ENCODE results near the gene CEMIP. TPM values are rescaled to one million over a fixed set of nuclear protein-coding genes. Genes with fewer than 3 reads are reported as not detected.

Gene CEMIP
- total RNA-seq, 1 experiment from 2014 or later = 0.07 TPM

- no TSS peak for BruUV-seq (replicated peaks)
- TF ChIP-seq CTCF (IDR thresholded peaks at IDR 0.05; ENCODE audit: insufficient read depth in 1 of 2, low read depth in 1 of 2, low read length in 1 of 2, severe bottlenecking in 1 of 2, unreplicated experiment in 1 of 2) = no peak
- ChIA-PET CTCF (no interaction called here), POLR2A (no interaction called here)
- intact Hi-C loops (cut with micrococcal nuclease; ENCODE audit: unreplicated experiment) = no loop called here
- Histone ChIP-seq H3K36me3 (ENCODE audit: control insufficient read depth, insufficient read depth, low read length) (no peaks in the 10 kb centered on the region; the same call in 1 of the 2 replicates), H3K9me3 (no peaks in the 10 kb centered on the region), H3K27me3 (replicated peaks; ENCODE audit: control insufficient read depth, insufficient read depth, low read length) (no peaks in the 10 kb centered on the region), H3K4me3 (ENCODE audit: low read depth, low read length) (no peak overlapping the region), H3K4me1 (peaks cover 6% of the 10 kb centered on the region; the same call in 1 of the 2 replicates)
- Mint-ChIP-seq H3K4me3 (ENCODE audit: unreplicated experiment) (no peak overlapping the region), H3K27ac (ENCODE audit: unreplicated experiment) (no peak overlapping the region), H3K9me3 (ENCODE audit: unreplicated experiment) (no peaks in the 10 kb centered on the region), H3K36me3 (ENCODE audit: insufficient read depth, unreplicated experiment) (no peaks in the 10 kb centered on the region), H3K4me1 (ENCODE audit: low read depth, unreplicated experiment) (peaks cover 6% of the 10 kb centered on the region), H3K27me3 (ENCODE audit: insufficient read depth, unreplicated experiment) (no peaks in the 10 kb centered on the region)
- no peak for DNase-seq
Observed at GRCh38 chr15:80733460-80733859, 45.7 kb upstream of the CEMIP start.

- intact Hi-C loops (cut with micrococcal nuclease; ENCODE audit: unreplicated experiment) = no loop called here
- no TSS peak for BruUV-seq (replicated peaks)
- no peak for DNase-seq
- no peaks in the 10 kb centered on the region for H3K36me3 Mint-ChIP-seq (ENCODE audit: insufficient read depth, unreplicated experiment)
- H3K4me3 Mint-ChIP-seq (ENCODE audit: unreplicated experiment) = no peak overlapping the region
- H3K27me3 Mint-ChIP-seq (ENCODE audit: insufficient read depth, unreplicated experiment) = no peaks in the 10 kb centered on the region
- H3K9me3 ChIP-seq = no peaks in the 10 kb centered on the region
- TF ChIP-seq CTCF (IDR thresholded peaks at IDR 0.05; ENCODE audit: insufficient read depth in 1 of 2, low read depth in 1 of 2, low read length in 1 of 2, severe bottlenecking in 1 of 2, unreplicated experiment in 1 of 2) = no peak
- H3K4me1 ChIP-seq = no peaks in the 10 kb centered on the region
- no peaks in the 10 kb centered on the region for H3K9me3 Mint-ChIP-seq (ENCODE audit: unreplicated experiment)
- H3K27ac Mint-ChIP-seq (ENCODE audit: unreplicated experiment) = no peak overlapping the region
- H3K27me3 ChIP-seq (replicated peaks; ENCODE audit: control insufficient read depth, insufficient read depth, low read length) = no peaks in the 10 kb centered on the region
- H3K36me3 ChIP-seq (ENCODE audit: control insufficient read depth, insufficient read depth, low read length) = no peaks in the 10 kb centered on the region
- ChIA-PET POLR2A (no interaction called here), CTCF (no interaction called here)
- no peak overlapping the region for H3K4me3 ChIP-seq (ENCODE audit: low read depth, low read length)
- H3K4me1 Mint-ChIP-seq (ENCODE audit: low read depth, unreplicated experiment) = peaks cover 6% of the 10 kb centered on the region
Observed at GRCh38 chr15:80735344-80735743, 43.8 kb upstream of the CEMIP start.

- Histone ChIP-seq H3K36me3 (ENCODE audit: control insufficient read depth, insufficient read depth, low read length) (no peaks in the 10 kb centered on the region), H3K4me3 (ENCODE audit: low read depth, low read length) (no peak overlapping the region), H3K27me3 (replicated peaks; ENCODE audit: control insufficient read depth, insufficient read depth, low read length) (no peaks in the 10 kb centered on the region), H3K4me1 (no peaks in the 10 kb centered on the region), H3K9me3 (no peaks in the 10 kb centered on the region)
- Mint-ChIP-seq H3K4me3 (ENCODE audit: unreplicated experiment) (no peak overlapping the region), H3K27me3 (ENCODE audit: insufficient read depth, unreplicated experiment) (no peaks in the 10 kb centered on the region), H3K4me1 (ENCODE audit: low read depth, unreplicated experiment) (peaks cover 6% of the 10 kb centered on the region), H3K36me3 (ENCODE audit: insufficient read depth, unreplicated experiment) (no peaks in the 10 kb centered on the region), H3K9me3 (ENCODE audit: unreplicated experiment) (no peaks in the 10 kb centered on the region), H3K27ac (ENCODE audit: unreplicated experiment) (no peak overlapping the region)
- ChIA-PET POLR2A (no interaction called here), CTCF (no interaction called here)
- no TSS peak for BruUV-seq (replicated peaks)
- TF ChIP-seq CTCF (IDR thresholded peaks at IDR 0.05; ENCODE audit: insufficient read depth in 1 of 2, low read depth in 1 of 2, low read length in 1 of 2, severe bottlenecking in 1 of 2, unreplicated experiment in 1 of 2) = no peak
- intact Hi-C loops (cut with micrococcal nuclease; ENCODE audit: unreplicated experiment) = no loop called here
- DNase-seq = no peak
Observed at GRCh38 chr15:80736560-80736959, 42.6 kb upstream of the CEMIP start.
